Keratinocyte (primary cell): ENCODE measurements around the gene THUMPD3.

Experiments
- CTCF ChIP-seq, 3 experiments: IDR thresholded peaks in 1 of 3; conservative IDR thresholded peaks in 1 of 3; optimal IDR thresholded peaks in 1 of 3; 2 replicates in 2 of 3; 3 replicates in 1 of 3; pipeline versions ENCODE3 to v1.5.1; 2011; ENCODE audit warnings: low read length in 3 of 3, mild to moderate bottlenecking in 3 of 3, moderate library complexity in 2 of 3, control low read depth in 1 of 3, inconsistent platforms in 1 of 3; ENCODE audit not compliant: insufficient read depth in 2 of 3; ENCODE audit errors: extremely low read depth in 1 of 3
- EZH2 ChIP-seq: IDR thresholded peaks from one replicate; pipeline ENCODE4 v1.6.1; 2012; ENCODE audit warnings: inconsistent platforms, mild to moderate bottlenecking, low read length, moderate library complexity

GRCh38 chr3:9408546-9408945, 45.7 kb downstream of the THUMPD3 start:
- TF ChIP-seq CTCF (optimal IDR thresholded peaks at IDR 0.05 in 1 of 3, IDR thresholded peaks at IDR 0.05 in 1 of 3, conservative IDR thresholded peaks at IDR 0.05 in 1 of 3; ENCODE audit: extremely low read depth in 1 of 3, insufficient read depth in 2 of 3, low read length in 3 of 3) (no peak), EZH2 (no peak)
